Hepatic stellate cell (primary cell): Measurements from ENCODE around the gene PRKG2.
"Not testable (repeated sequence)": the region's sequence is repeated elsewhere in the genome, so short reads cannot be mapped to it uniquely, and the experiment has no call there.

Source experiments
- DNase-seq: peaks from one replicate; pipeline ENCODE4 v3.0.0; 2011; ENCODE audit warnings: low spot score

Gene PRKG2

DNA sequence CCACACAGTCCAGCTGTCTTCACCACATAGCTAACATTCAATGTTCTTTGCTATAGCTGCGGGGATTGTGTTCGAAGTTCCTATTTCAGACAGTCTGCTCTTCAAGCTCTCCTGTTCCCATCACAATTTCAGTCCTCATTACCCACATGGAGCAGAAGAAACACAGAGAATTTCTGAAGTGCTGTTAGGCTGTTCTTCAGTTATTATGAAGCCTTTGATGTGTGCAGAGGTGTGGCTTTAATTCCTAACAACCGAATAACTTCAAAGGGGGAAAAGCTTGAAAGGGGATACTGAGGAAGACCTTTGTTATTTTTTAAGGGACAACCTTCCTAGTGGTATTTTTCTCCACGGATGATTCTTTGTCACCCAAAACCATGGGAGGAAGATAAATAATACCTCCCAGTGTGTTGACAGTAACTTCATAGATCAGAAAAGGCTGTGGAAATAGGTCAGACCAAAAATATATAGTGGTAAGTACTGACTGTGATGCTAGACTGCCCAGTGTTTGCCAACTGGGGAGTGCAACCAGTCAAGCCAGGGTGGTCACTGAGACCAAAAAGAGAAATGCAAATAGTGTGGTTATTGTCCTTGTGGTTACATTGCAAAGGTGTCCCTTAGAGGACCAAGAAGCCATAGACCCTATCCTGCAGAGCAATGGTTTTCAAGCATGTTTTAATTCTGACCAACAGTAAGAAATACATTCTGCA lies 52.1 kb downstream of the PRKG2 start:
- DNase-seq = no peak

DNA sequence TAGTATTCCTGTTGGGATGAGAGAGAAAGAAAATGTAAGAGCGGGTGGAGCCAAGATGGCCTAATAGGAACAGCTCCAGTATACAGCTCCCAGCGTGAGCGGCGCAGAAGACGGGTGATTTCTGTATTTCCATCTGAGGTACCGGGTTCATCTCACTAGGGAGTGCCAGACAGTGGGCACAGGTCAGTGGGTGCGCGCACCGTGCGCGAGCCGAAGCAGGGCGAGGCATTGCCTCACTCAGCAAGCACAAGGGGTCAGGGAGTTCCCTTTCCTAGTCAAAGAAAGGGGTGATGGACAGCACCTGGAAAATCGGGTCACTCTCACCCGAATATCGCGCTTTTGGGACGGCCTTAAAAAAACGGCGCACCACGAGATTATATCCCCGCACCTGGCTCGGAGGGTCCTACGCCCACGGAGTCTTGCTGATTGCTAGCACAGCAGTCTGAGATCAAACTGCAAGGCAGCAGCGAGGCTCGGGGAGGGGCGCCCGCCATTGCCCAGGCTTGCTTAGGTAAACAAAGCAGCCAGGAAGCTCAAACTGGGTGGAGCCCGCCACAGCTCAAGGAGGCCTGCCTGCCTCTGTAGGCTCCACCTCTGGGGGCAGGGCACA lies 61.2 kb downstream of the PRKG2 start:
- not testable (repeated sequence) for DNase-seq

DNA sequence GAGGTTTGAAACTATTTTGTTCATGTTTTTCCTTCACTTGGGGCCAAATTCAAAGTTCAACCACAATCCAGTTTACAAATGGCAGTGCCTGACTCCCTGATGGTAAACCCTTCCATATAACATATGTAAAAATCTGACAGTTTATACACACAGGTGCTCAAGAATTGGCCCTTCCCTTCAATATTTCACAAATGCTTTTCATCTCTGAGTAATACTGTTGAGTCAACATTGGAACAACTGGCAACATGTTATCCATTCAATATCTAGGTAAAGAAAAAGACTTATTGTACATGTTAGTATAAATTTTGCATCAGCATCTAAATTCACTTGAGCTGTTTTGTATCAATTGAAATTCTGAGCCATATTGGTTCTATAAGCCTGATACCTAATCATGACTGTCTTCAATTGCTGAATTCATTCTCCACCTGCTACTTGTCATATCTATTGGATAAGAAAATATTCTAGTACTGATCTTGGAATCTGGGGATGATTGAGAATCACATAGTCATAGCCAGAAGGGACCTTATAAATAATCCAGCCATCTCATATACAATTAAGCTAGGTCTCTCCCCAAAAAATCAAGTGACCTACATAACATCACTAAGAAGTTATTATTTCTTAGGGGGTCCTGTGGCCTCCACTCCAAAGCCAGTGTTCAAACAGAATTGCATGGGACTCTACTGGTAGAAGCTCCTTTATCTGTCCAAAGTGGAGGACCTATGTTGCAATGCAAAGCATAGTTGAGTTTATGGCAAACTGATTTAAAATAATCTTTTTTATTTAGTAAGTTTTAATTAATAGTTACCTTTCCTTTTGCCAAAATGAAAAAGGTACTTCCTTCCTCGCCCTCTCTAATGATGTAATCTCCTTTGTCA lies 61.9 kb downstream of the PRKG2 start:
- no peak for DNase-seq

DNA sequence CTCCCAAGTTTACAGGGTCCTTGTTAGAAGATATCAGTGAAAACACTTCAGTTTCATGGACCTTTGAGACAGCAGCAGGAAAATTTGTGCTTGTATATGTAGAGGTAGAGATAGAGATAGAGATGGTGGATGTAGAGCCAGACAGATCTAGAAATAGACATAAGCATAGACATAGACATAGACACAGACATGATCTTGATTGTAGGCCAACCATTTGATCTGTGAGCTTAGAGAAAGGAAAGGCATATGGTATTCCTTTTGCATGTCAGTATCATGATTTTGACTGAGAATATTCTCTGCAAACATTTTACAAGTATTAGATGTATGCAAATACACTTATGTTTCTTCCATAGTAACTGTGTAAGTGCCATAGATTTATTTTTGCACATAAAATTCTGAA lies 65.0 kb downstream of the PRKG2 start:
- DNase-seq = no peak

DNA sequence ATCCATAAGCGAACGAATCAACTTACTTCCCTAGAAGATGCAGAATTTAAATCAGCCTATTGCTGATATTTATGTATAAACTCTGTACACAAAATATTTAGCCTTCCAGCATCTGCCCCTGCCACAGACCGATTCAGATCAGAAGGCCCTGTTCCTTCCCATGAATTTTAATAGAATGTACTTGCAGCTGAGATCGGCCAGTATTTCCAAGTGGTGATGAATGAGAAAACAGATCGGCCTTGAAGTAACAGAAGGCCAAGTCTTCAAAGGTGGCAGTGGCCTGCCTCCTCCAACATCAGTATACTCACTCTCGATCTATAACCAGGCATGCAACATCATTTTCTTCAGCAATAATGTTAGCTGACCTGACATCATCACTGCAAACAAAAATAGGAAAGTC lies 66.4 kb downstream of the PRKG2 start:
- DNase-seq = no peak

DNA sequence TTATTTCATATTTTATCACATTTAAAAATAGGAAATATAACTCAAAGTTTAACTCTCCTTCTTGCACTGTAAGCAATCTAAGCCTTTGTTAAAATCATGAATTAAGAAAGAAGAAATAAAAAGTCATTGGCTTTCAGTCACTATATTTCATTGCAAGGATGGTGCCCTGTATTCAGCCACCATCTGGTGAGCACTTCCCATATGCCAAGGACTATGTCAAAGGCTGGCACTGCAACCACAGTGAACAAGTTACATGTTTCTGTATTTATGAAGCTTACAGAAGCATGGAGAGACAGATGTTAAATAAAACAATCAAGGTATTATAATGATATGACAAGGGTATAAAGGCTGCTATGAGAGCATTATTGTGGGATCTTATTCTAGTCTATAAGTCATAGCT lies 68.6 kb downstream of the PRKG2 start:
- no peak for DNase-seq

DNA sequence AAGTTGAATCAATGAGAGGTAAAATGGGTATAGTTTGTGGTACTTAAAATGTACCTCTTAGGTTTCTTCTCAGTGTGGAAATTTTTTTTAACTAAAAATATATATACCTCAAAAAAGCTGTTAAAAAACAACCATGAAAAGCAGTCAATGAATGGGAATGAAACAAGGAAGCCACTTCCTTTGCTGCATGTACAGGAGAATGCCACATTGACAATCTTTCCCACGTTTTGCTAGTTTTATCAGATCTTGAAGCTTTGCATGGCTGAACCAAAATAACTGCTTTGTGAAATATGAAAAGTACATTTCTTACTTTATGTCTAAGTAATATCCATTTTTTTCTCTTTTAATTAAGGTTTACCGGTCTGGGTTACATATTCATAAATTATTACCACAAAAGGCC lies 71.8 kb downstream of the PRKG2 start:
- DNase-seq = no peak

DNA sequence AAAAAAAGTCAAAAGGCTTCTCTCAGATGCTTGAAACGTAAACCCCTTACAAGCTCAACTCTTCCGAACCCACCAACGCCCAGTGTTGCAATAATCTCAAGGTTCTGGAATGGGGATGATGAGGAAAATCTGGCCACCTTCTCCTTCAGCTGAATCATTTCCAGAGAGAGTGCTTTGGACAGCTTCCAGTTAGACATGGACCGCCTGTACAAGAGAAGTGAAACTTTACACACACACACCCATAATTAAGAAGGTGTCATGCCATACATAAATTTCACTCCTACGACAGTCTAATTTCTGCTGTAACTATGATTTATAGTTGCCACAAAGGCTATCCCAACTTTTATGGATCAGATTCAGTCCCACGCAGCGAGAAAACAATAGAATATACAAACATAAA lies 72.3 kb downstream of the PRKG2 start:
- no peak for DNase-seq

DNA sequence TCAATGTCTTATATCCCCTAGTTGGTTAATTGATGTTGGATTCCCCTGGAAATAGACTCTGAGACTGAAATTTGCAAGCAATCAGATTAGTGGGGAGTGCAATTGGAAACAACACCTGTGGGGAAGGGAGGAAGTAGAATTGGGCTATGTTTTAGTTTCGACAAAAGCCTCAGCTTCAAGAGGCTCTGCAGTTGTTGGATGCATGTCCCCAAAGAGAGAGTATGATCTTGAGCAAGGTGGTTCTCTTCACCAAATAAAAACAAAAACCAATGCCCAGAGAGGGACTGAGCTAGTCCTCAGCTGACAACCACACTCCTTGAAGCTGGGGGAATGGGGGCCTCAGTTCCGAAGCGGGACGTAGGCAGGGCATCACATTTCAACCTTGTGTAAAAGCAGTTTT lies 77.1 kb downstream of the PRKG2 start:
- no peak for DNase-seq

DNA sequence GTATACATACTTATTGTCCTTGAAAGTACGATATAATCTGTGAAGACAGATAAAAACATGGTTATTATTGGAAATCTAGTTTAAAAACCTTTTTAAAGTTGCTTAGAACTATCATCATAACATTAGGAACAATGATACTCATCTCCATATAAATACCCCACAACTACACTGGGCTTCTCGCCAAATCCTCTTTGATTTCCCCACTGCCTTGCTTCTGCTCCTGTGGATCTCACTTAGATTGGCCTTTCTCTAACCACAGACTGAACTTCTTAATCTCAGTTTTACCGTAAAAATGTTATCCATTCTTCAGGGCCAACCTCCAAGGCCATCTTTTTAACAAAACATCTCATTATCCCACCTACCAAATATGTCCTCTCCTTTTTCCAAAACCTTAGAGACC lies 77.6 kb downstream of the PRKG2 start:
- DNase-seq = no peak

DNA sequence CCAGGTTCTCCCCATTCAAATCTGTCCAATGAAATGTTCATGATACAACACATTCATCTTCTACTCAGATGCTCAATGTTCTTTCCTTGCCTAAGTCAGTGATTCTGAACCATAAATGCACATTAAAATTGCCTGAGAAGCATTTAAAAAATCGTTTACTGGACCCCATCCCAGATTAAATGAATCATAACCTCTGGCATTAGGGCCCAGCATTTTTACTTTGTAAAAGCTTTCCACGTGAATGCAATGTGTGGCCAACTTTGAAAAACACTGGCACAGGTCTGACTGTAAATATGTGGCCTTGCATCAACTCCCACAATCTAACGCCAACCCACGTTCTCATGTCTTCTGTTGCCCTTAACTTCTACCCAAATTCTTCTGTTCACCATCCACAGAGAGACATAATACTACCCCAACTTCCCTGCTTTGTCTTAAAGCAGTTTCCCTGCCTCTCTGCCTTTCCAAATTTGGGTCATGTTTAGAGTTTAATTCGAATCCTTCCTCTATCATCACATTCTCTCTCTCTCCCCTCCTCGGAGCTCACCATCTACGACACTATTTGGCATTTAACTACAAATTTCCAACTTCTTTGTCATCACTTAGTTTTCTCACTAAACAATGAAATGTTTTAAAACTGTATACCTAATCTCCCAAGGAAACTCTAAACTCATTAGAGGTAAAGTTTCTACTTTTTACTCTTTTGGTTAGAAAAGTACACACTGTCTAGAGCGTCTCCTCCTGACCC lies 78.7 kb downstream of the PRKG2 start:
- DNase-seq = no peak

DNA sequence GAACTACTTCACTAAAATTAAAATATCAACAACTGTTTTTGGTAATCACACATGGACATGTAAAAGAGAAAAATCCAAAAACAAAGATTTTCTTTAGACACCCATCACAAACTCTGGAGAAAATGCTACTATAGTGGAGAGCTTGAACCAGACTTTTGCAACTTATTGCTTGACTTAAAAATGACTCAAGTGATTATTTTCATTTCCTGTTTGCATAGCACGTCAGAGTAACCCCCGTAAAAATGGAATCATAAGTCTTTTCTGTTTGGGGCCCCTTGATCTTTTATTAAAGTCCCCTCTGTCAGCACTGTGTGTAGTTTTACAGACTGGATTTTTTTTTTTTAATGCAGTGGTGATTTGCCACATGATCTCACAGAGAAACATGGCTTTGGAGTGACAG lies 79.5 kb downstream of the PRKG2 start:
- no peak for DNase-seq

DNA sequence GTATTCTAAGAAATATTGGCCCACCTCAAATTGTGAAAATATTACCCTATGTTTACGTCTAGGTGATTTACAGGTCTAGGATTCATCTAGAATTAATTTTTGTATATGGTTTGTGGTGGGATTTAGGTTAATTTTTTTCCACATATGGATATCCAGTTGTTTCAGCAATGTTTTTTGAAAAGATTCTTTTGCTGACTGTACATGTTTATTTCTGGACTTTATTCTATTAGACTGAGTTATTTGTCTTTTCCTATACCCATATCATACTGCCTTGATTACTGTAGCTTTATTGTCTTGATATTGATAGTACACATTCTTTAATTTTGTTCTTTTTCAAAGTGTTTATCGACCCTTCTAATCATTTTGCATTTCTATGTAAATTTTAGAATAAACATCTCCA lies 83.5 kb downstream of the PRKG2 start:
- DNase-seq = no peak

DNA sequence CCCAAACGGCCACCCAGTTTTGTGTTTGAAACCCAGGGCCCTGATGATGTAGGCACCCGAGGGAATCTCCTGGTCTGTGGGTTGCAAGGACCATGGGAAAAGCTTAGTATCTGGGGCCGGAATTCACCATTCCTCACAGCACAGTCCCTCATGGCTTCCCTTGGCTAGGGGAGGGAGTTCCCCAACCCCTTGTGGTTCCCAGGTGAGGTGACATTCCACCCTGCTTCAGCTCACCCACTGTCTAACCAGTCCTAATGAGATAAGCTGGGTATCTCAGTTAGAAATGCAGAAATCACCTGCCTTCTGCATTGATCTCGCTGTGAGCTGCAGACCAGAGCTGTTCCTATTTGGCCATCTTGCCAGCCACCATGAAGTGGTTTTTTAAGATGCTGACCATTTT lies 84.0 kb downstream of the PRKG2 start:
- no peak for DNase-seq

DNA sequence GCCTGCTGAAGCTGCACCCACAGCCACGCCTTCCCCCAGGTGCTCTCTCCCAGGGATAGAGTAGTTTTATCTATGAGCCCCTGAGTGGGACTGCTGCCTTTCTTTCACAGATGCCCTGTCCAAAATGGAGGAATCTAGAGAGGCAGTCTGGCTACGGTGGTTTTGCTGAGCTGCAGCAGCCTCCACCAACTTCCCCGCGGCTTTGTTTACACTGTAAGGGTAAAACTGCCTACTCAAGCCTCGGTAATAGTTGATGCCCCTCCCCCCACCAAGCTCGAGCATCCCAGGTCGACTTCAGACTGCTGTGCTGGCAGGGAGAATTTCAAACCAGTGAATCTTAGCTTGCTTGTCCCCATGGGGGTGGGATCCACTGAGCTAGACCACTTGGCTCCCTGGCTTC lies 84.5 kb downstream of the PRKG2 start:
- no peak for DNase-seq

DNA sequence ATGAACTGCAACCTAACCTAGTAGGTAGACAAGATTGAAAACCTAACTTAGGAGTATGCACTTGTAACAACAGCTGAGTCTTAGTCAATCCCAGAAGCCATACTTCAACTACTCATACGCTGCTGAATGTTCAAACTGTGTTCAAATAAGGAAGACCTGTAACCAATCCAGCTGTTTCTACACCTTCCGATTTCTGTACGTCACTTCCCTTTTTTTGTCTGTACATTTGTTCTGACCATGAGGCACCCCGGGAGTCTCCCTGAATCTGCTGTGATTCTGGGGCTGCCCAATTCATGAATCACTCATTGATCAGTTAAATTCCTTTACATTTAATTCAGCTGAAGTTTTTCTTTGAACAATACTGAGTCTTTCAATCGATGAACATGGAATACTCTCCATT lies 95.0 kb downstream of the PRKG2 start:
- DNase-seq = no peak

DNA sequence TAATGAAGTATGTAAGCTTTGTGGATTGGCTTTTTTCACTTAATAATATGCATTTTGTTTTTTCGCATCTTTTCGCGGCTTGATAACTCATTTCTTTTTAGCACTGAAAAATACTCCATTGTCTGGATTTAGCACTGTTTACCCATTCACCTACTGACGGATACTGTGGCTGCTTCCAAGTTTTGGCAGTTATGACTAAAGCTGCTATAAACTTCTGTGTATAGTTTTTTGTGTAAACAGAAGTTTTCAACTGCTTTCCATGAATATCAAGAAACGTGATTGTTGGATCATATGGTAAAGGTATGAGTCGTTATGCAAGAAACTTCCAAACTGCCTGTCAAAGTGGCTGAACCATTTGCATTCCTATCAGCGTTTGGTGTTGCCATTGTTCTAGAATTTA lies 96.9 kb downstream of the PRKG2 start:
- no peak for DNase-seq

DNA sequence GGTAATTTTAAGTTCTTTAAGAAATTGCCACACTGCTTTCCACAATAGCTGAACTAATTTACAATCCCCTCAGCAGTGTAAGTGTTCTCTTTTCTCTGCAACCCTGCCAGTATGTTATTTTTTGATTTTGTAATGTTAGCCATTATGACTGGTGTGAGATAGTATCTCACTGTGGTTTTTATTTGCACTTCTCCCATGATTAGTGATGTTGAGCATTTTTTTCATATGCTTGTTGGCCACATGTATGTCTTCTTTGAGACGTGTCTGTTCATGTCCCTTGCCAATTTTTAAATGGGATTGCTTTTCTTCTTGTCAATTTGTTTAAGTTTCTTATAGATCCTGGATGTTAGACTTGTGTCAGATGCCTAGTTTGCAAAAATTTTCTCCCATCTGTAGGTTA lies 98.5 kb downstream of the PRKG2 start:
- no peak for DNase-seq

DNA sequence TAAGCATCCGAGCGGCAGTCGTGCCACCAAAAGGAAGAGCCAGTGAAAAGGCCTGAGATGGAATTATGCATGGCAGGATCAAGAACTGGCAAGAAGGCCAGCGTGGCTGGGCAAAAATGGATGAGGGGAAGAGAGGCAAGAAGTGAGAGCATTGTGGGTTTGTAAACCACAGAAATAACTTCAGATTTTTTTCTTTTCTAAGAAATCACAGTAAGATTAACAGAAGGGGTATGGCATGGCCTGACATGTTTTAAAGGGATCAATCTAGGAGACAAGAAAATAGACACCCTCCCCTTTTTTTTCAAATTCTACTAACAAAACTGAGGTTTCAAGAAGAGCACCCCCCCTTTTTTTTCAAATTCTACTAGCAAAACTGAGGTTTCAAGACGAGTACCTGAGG lies 102.0 kb downstream of the PRKG2 start:
- DNase-seq = no peak

DNA sequence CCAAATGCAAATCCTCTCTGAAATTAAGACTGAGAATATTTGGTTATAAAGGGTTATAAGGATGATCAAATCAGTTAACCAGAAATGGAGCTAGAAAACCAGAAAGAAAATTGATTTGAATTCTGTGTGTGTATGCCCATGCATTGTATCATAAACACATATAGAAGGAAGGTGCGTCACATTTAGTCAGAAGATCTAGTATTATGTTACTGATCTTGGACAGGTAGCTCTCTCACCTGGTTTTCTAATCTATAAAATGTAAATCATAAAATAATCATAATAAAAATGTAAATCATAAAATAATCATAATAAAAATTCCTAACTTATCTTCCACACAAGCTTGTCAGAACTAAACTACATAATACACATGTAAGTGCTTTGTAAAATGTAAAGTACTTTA lies 105.7 kb downstream of the PRKG2 start:
- DNase-seq = no peak

DNA sequence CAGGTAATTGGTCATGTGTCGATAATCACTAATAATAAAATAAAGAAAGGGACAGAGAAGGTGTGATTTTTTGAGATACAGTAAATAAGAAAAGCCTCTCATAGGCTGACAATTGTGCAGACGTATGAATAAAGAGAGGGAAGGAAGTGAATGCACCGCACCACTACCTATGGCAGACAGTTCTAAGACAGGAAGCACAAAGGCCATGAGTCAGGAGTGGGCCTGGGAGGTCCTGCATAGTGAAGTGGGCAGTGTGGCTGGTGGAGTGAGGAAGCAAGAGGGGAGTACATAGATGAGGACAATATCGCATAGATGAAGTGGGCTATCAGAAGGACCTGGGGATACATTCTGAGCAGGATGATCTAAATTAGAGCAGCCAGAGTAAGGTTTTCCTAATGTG lies 108.9 kb downstream of the PRKG2 start:
- no peak for DNase-seq

DNA sequence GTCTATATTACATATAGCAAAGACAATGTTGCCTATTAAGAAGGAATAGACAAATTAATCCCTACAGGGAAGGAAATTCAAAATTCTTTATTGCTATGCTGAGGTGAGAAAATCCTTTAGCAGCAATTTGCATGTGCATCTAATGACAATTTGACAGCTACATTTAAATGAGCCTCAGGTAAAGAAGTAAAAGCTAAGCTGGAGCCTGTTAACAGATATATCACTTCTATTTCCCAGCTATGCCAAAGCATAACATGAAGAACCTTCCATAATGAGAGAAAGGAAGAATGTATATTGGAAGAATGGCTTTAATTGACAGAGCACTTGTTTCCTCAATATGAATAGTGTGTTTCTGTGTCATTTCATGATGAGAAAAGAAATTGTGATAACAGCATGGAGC lies 112.9 kb downstream of the PRKG2 start:
- no peak for DNase-seq

DNA sequence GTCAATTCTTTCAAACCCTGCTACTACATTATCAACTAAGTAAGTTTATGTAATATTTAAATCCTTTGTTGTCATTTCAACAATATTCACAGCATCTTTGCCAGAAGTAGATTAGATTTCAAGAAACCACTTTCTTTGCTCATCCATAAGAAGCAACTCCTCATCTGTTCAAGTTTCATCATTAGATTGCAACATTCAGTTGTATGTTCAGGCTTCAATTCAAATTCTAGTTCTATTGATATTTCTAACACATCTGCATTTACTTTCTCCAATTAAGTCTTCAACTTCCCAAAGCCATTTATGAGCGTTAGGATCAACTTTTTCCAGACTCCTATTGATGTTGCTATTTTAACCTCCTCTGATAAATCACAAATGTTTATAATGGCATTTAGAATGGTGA lies 118.5 kb downstream of the PRKG2 start:
- DNase-seq = no peak
